Spleen (tissue), 11 donors: ENCODE results near the gene FOXRED2. TPM values are rescaled to one million over a fixed set of nuclear protein-coding genes. Genes with fewer than 3 reads are reported as not detected.
"Not testable (repeated sequence)": the region's sequence is repeated elsewhere in the genome, so short reads cannot be mapped to it uniquely, and the experiment has no call there.

Experiments
- DNase-seq: peaks from one replicate; pipeline ENCODE4 v3.0.0-alpha.2; 2020
- H3K27ac ChIP-seq, 8 donors: fragments of 200-600 bp; sonication (generic) in 7 of 8; 1 replicate in 4 of 8; 2 replicates in 4 of 8; pipeline versions ENCODE4 v1.5.0 to v1.8.0; 2016 to 2021; ENCODE audit warnings: inconsistent platforms in 4 of 8, mild to moderate bottlenecking in 4 of 8, moderate library complexity in 1 of 8
- H3K27me3 ChIP-seq, 7 donors: fragments of 200-600 bp; sonication (generic) in 6 of 7; replicated peaks in 1 of 7; 1 replicate in 4 of 7; 2 replicates in 3 of 7; pipeline versions ENCODE4 v1.5.0 to v1.8.0; 2016 to 2021; ENCODE audit warnings: inconsistent platforms in 3 of 7, mild to moderate bottlenecking in 1 of 7
- H3K36me3 ChIP-seq, 6 donors: fragments of 200-600 bp; sonication (generic) in 5 of 6; 1 replicate in 4 of 6; 2 replicates in 2 of 6; pipeline versions ENCODE4 v1.5.0 to v1.8.0; 2016 to 2021; ENCODE audit warnings: inconsistent platforms in 2 of 6
- H3K4me1 ChIP-seq, 6 donors: fragments of 200-600 bp; sonication (generic) in 5 of 6; 1 replicate in 3 of 6; 2 replicates in 3 of 6; pipeline versions ENCODE4 v1.5.0 to v1.8.0; 2016 to 2021; ENCODE audit warnings: inconsistent platforms in 3 of 6
- H3K4me3 ChIP-seq, 8 donors: fragments of 200-600 bp; sonication (generic) in 7 of 8; 1 replicate in 4 of 8; 2 replicates in 4 of 8; pipeline versions ENCODE4 v1.5.0 to v1.8.0; 2016 to 2021; ENCODE audit warnings: inconsistent platforms in 4 of 8, mild to moderate bottlenecking in 4 of 8, moderate library complexity in 2 of 8
- H3K9me3 ChIP-seq, 8 donors: fragments of 200-600 bp; sonication (generic) in 7 of 8; 1 replicate in 4 of 8; 2 replicates in 4 of 8; pipeline versions ENCODE4 v1.5.0 to v1.8.0; 2016 to 2021; ENCODE audit warnings: inconsistent platforms in 4 of 8
- CTCF ChIP-seq, 11 experiments: fragments of 200-600 bp in 7 of 11; fragments of 450-650 bp in 4 of 11; sonication (generic) in 4 of 11; IDR thresholded peaks in 8 of 11; conservative IDR thresholded peaks in 3 of 11; 1 replicate in 7 of 11; 2 replicates in 4 of 11; pipeline versions ENCODE4 v1.4.0 to v1.8.0; 2016 to 2021; ENCODE audit warnings: antibody characterized with exemption in 11 of 11, inconsistent platforms in 4 of 11, mild to moderate bottlenecking in 1 of 11
- POLR2A ChIP-seq, 3 donors: fragments of 450-650 bp; IDR thresholded peaks; one replicate each; pipeline ENCODE4 v1.5.1; 2017; ENCODE audit warnings: antibody characterized with exemption in 3 of 3, mild to moderate bottlenecking in 1 of 3
- POLR2AphosphoS5 ChIP-seq, 3 donors: sonication (generic); formaldehyde crosslinking; IDR thresholded peaks; one replicate each; pipeline ENCODE4 v1.5.1; 2017; ENCODE audit warnings: antibody characterized with exemption in 3 of 3
- WGBS, 5 donors: extraction: QIAGEN DNeasy Blood & Tissue Kit in 3 of 5; methylation state at CpG; one replicate each; pipeline versions ENCODE4 v1.1.5 to v1.1.7; 2013 to 2018; 5-methylcytosine and 5-hydroxymethylcytosine counted together
- intact Hi-C: fragments of 100-400 bp; cut with DNase I; formaldehyde crosslinking; loops from one replicate; pipeline ENCODE4 v1.15.0; 2023; ENCODE audit warnings: low total_unique reads
- polyA plus RNA-seq, 3 donors: library from polyadenylated mRNA; stranded (reverse); fragments of 200-250 nt; gene quantifications; one replicate each; pipeline ENCODE4 v1.2.1, GENCODE V29; 2013
- total RNA-seq, 7 donors: library from RNA; depleted of rRNA in 3 of 7; stranded (reverse); fragments of >200 nt in 3 of 7; fragmentation: NEBNext Ultra II Directional in 4 of 7; extraction: Animal tissue kit (Norgen Biotek cat#: 25700) in 4 of 7; gene quantifications; one replicate each; pipeline versions ENCODE4 v1.1.0 to v1.2.1, GENCODE V29; 2016 to 2021
- donor health status: healthy with polysubstance abuse.
- donor health status: DM: no; HTN: no; CAD: no; lungs with moderate emphysema.
- donor health status: DM: no; HTN: no; CAD: no.
- donor health status: Bipolar disorder and iron deficiency.
- donor health status: healthy.
- donor health status: DM: no; HTN: no; CAD: no.
- donor health status: DM: yes; HTN: yes; CAD: no.

FOXRED2 gene
- total and polyA plus RNA-seq, 10 donors: 1.1 to 42.0 (median 26.3) TPM

GRCh38 chr22:36520423-36520822 is 13.6 kb upstream of the FOXRED2 start:
- WGBS, 5 donors: 55 to 80% (median 67%) methylated on average over 3 of the region's 3 CpGs
- H3K27ac ChIP-seq: peak overlapping the region in 4 of 8 donors; percentile 15 to 54 (median 46)
- no peak for DNase-seq

GRCh38 chr22:36519906-36520305 is 13.1 kb upstream of the FOXRED2 start:
- H3K9me3 ChIP-seq, H3K27me3 ChIP-seq, H3K4me3 ChIP-seq, intact Hi-C loops, DNase-seq: not testable (repeated sequence)
- Histone ChIP-seq H3K36me3 (peaks cover 25 to 100% (median 100%) of the 10 kb centered on the region in 6 donors), H3K27ac (peak overlapping the region in 4 of 8 donors; percentile 15 to 54 (median 46)), H3K4me1 (peaks cover 0 to 25% (median 7%) of the 10 kb centered on the region in 6 donors)
- 63 to 81% (median 76%) methylated on average over 2 of the region's 2 CpGs for WGBS, 5 donors

More at GRCh38 chr22:36520423-36520822, 13.6 kb upstream of the FOXRED2 start:
- Histone ChIP-seq H3K4me1 (peaks cover 0 to 25% (median 7%) of the 10 kb centered on the region in 6 donors), H3K9me3 (no peaks in the 10 kb centered on the region), H3K4me3 (no peak overlapping the region), H3K27me3 (no peaks in the 10 kb centered on the region), H3K36me3 (peaks cover 22 to 100% (median 100%) of the 10 kb centered on the region in 6 donors)
- TF ChIP-seq POLR2AphosphoS5 (IDR thresholded peaks at IDR 0.05) (no peak), CTCF (IDR thresholded peaks at IDR 0.05 in 8 of 11, conservative IDR thresholded peaks at IDR 0.05 in 3 of 11) (no peak), POLR2A (IDR thresholded peaks at IDR 0.05) (no peak)
- intact Hi-C loops: no loop called here

- intact Hi-C loops: no loop called here
- H3K9me3 ChIP-seq: no peaks in the 10 kb centered on the region
Measured at GRCh38 chr22:36514766-36515165, 7.9 kb upstream of the FOXRED2 start.

GRCh38 chr22:36512991-36513390 is 6.2 kb upstream of the FOXRED2 start:
- H3K4me1 ChIP-seq: peaks cover 0 to 19% (median 0%) of the 10 kb centered on the region in 6 donors
- no peaks in the 10 kb centered on the region for H3K9me3 ChIP-seq
- no peaks in the 10 kb centered on the region for H3K27me3 ChIP-seq
- WGBS, 5 donors: 79 to 83% (median 82%) methylated on average over 4 of the region's 4 CpGs
- TF ChIP-seq POLR2AphosphoS5 (IDR thresholded peaks at IDR 0.05): no peak
- no peak for TF ChIP-seq POLR2A (IDR thresholded peaks at IDR 0.05)
- no peak for TF ChIP-seq CTCF (IDR thresholded peaks at IDR 0.05 in 8 of 11, conservative IDR thresholded peaks at IDR 0.05 in 3 of 11)
- intact Hi-C loops: no loop called here
- no peak overlapping the region for H3K4me3 ChIP-seq
- H3K36me3 ChIP-seq: peaks cover 18 to 86% (median 80%) of the 10 kb centered on the region in 6 donors
- DNase-seq: no peak
- peak overlapping the region in 2 of 8 donors; percentile 38 to 52 for H3K27ac ChIP-seq

More at GRCh38 chr22:36514766-36515165, 7.9 kb upstream of the FOXRED2 start:
- no peak overlapping the region for H3K4me3 ChIP-seq
- TF ChIP-seq CTCF (IDR thresholded peaks at IDR 0.05 in 8 of 11, conservative IDR thresholded peaks at IDR 0.05 in 3 of 11): no peak
- no peak for TF ChIP-seq POLR2AphosphoS5 (IDR thresholded peaks at IDR 0.05)
- no peak for TF ChIP-seq POLR2A (IDR thresholded peaks at IDR 0.05)
- WGBS, 5 donors: 87 to 95% (median 91%) methylated on average over 1 of the region's 1 CpG
- H3K4me1 ChIP-seq: peaks cover 0 to 26% (median 2%) of the 10 kb centered on the region in 6 donors
- peaks cover 25 to 100% (median 97%) of the 10 kb centered on the region in 6 donors for H3K36me3 ChIP-seq
- H3K27ac ChIP-seq: peak overlapping the region in 2 of 8 donors; percentile 22 to 37
- DNase-seq: no peak
- H3K27me3 ChIP-seq: no peaks in the 10 kb centered on the region
